Measurements from ENCODE around the gene PPP1CA.

DNA sequence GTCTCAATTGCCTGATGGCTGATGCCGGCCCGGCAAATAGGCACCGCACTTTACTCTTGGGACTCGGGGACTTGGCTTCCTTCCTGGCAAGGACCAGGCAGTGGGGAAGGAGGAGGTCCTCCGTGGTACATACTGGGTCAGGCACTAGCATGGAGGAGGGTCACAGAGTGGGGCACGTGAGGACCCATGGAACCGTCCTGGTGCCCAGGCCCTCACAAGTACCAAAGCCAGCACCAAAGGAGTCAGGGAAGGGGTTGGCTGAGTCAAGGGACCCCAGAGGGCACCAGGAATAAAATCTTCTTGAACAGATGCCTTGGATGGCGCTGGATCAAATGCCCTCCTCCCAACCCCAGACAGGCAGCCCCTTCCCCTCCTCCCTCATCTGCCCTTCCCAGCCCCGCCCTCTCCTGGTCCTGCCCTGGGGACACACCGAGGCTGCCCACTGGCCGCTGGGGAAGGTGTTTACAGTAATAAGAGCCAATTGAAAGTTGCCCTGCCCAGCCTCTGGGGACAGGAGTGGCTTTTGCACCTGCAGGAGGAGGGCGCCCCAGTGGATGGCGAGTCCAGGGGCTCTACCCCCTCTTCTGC is 8.2 kb upstream of the PPP1CA start:
- TF ChIP-seq, protein P1, sequence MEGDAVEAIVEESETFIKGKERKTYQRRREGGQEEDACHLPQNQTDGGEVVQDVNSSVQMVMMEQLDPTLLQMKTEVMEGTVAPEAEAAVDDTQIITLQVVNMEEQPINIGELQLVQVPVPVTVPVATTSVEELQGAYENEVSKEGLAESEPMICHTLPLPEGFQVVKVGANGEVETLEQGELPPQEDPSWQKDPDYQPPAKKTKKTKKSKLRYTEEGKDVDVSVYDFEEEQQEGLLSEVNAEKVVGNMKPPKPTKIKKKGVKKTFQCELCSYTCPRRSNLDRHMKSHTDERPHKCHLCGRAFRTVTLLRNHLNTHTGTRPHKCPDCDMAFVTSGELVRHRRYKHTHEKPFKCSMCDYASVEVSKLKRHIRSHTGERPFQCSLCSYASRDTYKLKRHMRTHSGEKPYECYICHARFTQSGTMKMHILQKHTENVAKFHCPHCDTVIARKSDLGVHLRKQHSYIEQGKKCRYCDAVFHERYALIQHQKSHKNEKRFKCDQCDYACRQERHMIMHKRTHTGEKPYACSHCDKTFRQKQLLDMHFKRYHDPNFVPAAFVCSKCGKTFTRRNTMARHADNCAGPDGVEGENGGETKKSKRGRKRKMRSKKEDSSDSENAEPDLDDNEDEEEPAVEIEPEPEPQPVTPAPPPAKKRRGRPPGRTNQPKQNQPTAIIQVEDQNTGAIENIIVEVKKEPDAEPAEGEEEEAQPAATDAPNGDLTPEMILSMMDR (IDR thresholded peaks at IDR 0.05), result no peak
- no peak for TF ChIP-seq POLR2A (IDR thresholded peaks at IDR 0.05)

Measured in thyroid gland (tissue), 4 donors.